Body of pancreas (tissue), 4 donors: ENCODE measurements around the gene IL20RA. TPM values are rescaled to one million over a fixed set of nuclear protein-coding genes. Genes with fewer than 3 reads are reported as not detected.
"Not testable (repeated sequence)": the region's sequence is repeated elsewhere in the genome, so short reads cannot be mapped to it uniquely, and the experiment has no call there.

Experiments used
- ATAC-seq: fragments of 150-250 bp; one replicate; pipeline ENCODE4 v1.9.1; 2016
- DNase-seq, 4 donors: peaks; one replicate each; pipeline ENCODE4 v3.0.0-alpha.2; 2019
- H3K27ac ChIP-seq, 4 donors: fragments of 200-600 bp; sonication (generic); 1 replicate in 3 of 4; 2 replicates in 1 of 4; pipeline versions ENCODE4 v1.5.1 to v1.6.1; 2016 to 2019; ENCODE audit warnings: mild to moderate bottlenecking in 1 of 4, mixed read lengths in 1 of 4, moderate library complexity in 1 of 4
- H3K27me3 ChIP-seq, 2 donors: fragments of 200-600 bp; sonication (generic); one replicate each; pipeline ENCODE4 v1.6.0; 2016; ENCODE audit warnings: mild to moderate bottlenecking in 1 of 2
- H3K36me3 ChIP-seq, 2 donors: fragments of 200-600 bp; sonication (generic); replicated peaks in 1 of 2; 2 replicates each; pipeline ENCODE4 v1.5.1; 2016; ENCODE audit warnings: low read depth in 2 of 2; ENCODE audit not compliant: insufficient read depth in 1 of 2
- H3K4me1 ChIP-seq: fragments of 200-600 bp; sonication (generic); one replicate; pipeline ENCODE4 v1.6.0; 2016
- H3K4me3 ChIP-seq, 2 donors: fragments of 200-600 bp; sonication (generic); 1 replicate in 1 of 2; 2 replicates in 1 of 2; pipeline ENCODE4 v1.5.1; 2016 to 2019
- H3K9me3 ChIP-seq, 3 donors: fragments of 200-600 bp; sonication (generic); 1 replicate in 2 of 3; 2 replicates in 1 of 3; pipeline ENCODE4 v1.5.1; 2016
- CTCF ChIP-seq, 7 experiments: fragments of 450-650 bp in 4 of 7; fragments of 200-600 bp in 3 of 7; sonication (generic) in 3 of 7; IDR thresholded peaks; one replicate each; pipeline ENCODE4 v1.5.1; 2016 to 2019; ENCODE audit warnings: antibody characterized with exemption in 7 of 7
- POLR2A ChIP-seq, 3 donors: fragments of 450-650 bp; IDR thresholded peaks; one replicate each; pipeline ENCODE4 v1.6.1; 2016; ENCODE audit warnings: antibody characterized with exemption in 3 of 3, mild to moderate bottlenecking in 2 of 3
- WGBS, 2 donors: methylation state at CpG; one replicate each; pipeline ENCODE4 v1.1.5; 2017; 5-methylcytosine and 5-hydroxymethylcytosine counted together
- intact Hi-C: fragments of 100-400 bp; cut with DNase I; formaldehyde crosslinking; loops from one replicate; pipeline ENCODE4 v1.15.1; 2023
- total RNA-seq, 2 donors: library from RNA; depleted of rRNA; stranded (reverse); fragments of >200 nt; gene quantifications; one replicate each; pipeline ENCODE4 v1.1.0, GENCODE V29; 2016

The IL20RA gene
- total RNA-seq, 2 donors from 2014 or later: 12.7 to 23.7 TPM

- peak in 3 of 4 donors; percentile 49 to 67 (median 57) for DNase-seq
- TF ChIP-seq POLR2A (IDR thresholded peaks at IDR 0.05) (no peak), CTCF (IDR thresholded peaks at IDR 0.05) (no peak)
- Histone ChIP-seq H3K4me1 (no peaks in the 10 kb centered on the region), H3K9me3 (no peaks in the 10 kb centered on the region), H3K27me3 (no peaks in the 10 kb centered on the region), H3K27ac (no peak overlapping the region), H3K36me3 (no peaks in the 10 kb centered on the region), H3K4me3 (no peak overlapping the region)
- ATAC-seq: peak; percentile 45
- intact Hi-C loops: no loop called here
- 46 to 59% methylated on average over 4 of the region's 4 CpGs for WGBS, 2 donors
Measured at GRCh38 chr6:136962661-136963060, 82.1 kb downstream of the IL20RA start.

GRCh38 chr6:136961848-136962247, 82.9 kb downstream of the IL20RA start:
- no peaks in the 10 kb centered on the region for H3K4me1 ChIP-seq
- ATAC-seq: no peak

GRCh38 chr6:136960781-136961180, 84.0 kb downstream of the IL20RA start:
- TF ChIP-seq CTCF (IDR thresholded peaks at IDR 0.05): no peak
- no peak for TF ChIP-seq POLR2A (IDR thresholded peaks at IDR 0.05)
- Histone ChIP-seq H3K36me3 (no peaks in the 10 kb centered on the region), H3K4me1 (no peaks in the 10 kb centered on the region), H3K27ac (no peak overlapping the region), H3K9me3 (no peaks in the 10 kb centered on the region), H3K4me3 (no peak overlapping the region), H3K27me3 (no peaks in the 10 kb centered on the region)
- intact Hi-C loops: no loop called here
- ATAC-seq (no peak), DNase-seq (no peak)
- 86 to 89% methylated on average over 3 of the region's 3 CpGs for WGBS, 2 donors

More at GRCh38 chr6:136961848-136962247, 82.9 kb downstream of the IL20RA start:
- no peaks in the 10 kb centered on the region for H3K36me3 ChIP-seq
- H3K27me3 ChIP-seq: no peaks in the 10 kb centered on the region
- 27 to 36% methylated on average over 5 of the region's 5 CpGs for WGBS, 2 donors
- H3K9me3 ChIP-seq: no peaks in the 10 kb centered on the region
- no peak overlapping the region for H3K4me3 ChIP-seq
- H3K27ac ChIP-seq: no peak overlapping the region
- TF ChIP-seq POLR2A (IDR thresholded peaks at IDR 0.05) (no peak), CTCF (IDR thresholded peaks at IDR 0.05) (no peak)
- intact Hi-C loops: no loop called here
- no peak for DNase-seq

GRCh38 chr6:136959935-136960334, 84.8 kb downstream of the IL20RA start:
- DNase-seq, H3K4me1 ChIP-seq, intact Hi-C loops, H3K36me3 ChIP-seq, H3K4me3 ChIP-seq, ATAC-seq, H3K27ac ChIP-seq, H3K9me3 ChIP-seq, H3K27me3 ChIP-seq: not testable (repeated sequence)
- 84 to 86% methylated on average over 6 of the region's 6 CpGs for WGBS, 2 donors

GRCh38 chr6:136959471-136959891, 85.3 kb downstream of the IL20RA start:
- Histone ChIP-seq H3K27me3 (no peaks in the 10 kb centered on the region), H3K36me3 (no peaks in the 10 kb centered on the region), H3K9me3 (no peaks in the 10 kb centered on the region), H3K4me1 (no peaks in the 10 kb centered on the region), H3K27ac (no peak overlapping the region), H3K4me3 (no peak overlapping the region)
- intact Hi-C loops: no loop called here
- DNase-seq (peak in 3 of 4 donors; percentile 29 to 54 (median 45)), ATAC-seq (no peak)
- 56 to 58% methylated on average over 11 to 14 of the region's 14 CpGs for WGBS, 2 donors
- no peak for TF ChIP-seq POLR2A (IDR thresholded peaks at IDR 0.05)
- no peak for TF ChIP-seq CTCF (IDR thresholded peaks at IDR 0.05)
